ENCODE measurements around the gene MUS81.

DNA sequence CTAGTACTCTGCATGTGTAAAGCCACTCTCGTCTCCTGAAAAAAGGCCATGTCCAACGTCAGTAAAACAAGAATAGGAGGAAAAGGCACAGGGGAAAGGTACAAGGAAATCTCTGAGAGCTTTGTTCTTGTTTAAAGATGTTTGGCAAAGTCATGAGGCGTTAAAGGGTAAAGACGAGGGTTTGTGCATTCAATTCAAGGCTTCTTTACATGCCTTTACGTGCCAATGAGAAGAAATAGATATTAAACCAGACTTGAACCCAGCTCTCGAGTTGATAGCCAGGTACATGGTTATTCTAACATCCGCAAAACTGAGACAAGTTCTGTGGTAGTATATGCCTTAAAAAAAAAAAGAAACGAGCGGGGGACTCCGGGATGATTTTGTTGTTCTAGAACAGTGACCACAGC is 1.5 kb upstream of the MUS81 start:
- TF ChIP-seq GATA2 (IDR thresholded peaks at IDR 0.05; ENCODE audit: low read depth, low read length) (no peak), GATA3 (IDR thresholded peaks at IDR 0.05; ENCODE audit: low read depth, low read length) (no peak)

Measured in SH-SY5Y (cell line).